Ammon's horn (tissue), 1 donor: ENCODE data around the gene ILKAP.

ENCODE experiments used
- DNase-seq: peaks from one replicate; pipeline ENCODE4 v3.0.0-alpha.2; 2016; ENCODE audit warnings: low spot score

ILKAP gene

DNA sequence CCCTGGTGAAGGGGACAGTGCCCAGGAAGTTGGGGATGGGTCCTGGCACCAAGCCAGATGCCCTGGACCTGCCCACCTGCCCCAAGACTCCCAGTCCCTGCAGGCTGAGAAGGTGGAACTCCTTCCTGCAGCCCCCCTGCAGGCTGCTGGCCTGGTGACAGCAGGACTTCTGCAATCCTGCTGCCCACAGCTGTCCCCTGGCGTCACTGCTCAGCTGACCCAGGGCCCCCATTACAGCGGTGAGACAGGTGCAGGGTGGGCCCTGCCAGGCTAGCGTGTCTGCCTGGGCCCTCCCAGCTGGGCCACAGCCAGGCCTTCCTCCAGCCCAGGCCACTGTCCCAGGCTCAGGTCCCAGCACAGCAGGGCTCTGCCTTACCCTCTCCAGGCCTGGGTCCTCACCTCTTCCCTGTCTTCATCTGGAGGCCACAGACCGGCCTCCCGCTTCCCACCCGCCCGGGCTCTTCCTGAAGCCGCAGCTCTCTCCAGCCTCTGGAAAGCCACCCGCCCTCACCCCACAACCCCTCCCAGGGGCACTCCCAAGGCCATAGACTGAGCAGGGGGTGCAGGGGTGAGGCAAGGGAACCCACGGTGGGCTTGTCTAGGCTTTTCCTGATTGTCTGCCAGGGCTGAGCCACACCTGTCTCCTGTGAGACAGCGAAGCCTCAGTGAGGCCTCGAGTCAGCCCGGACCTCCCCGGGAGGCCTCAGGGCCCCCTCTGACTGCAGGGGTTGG, 53.5 kb downstream of the ILKAP start:
- no peak for DNase-seq

DNA sequence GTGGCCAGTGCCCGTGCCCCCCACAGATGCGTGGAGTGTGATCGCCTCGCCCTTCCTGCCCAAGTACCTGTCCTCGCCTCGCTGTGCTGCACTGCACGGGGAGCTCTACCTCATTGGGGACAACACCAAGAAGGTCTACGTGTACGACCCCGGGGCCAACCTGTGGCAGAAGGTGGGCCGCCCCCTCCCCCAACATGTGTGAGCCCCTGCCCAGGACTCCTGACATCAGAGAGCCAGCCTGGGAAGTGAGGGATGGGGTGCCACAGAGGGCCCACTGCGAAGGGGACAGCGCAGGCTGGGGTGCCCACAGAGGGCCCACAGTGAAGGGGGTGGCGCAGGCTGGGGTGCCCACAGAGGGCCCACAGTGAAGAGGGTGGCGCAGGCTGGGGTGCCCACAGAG, 54.5 kb downstream of the ILKAP start:
- no peak for DNase-seq

DNA sequence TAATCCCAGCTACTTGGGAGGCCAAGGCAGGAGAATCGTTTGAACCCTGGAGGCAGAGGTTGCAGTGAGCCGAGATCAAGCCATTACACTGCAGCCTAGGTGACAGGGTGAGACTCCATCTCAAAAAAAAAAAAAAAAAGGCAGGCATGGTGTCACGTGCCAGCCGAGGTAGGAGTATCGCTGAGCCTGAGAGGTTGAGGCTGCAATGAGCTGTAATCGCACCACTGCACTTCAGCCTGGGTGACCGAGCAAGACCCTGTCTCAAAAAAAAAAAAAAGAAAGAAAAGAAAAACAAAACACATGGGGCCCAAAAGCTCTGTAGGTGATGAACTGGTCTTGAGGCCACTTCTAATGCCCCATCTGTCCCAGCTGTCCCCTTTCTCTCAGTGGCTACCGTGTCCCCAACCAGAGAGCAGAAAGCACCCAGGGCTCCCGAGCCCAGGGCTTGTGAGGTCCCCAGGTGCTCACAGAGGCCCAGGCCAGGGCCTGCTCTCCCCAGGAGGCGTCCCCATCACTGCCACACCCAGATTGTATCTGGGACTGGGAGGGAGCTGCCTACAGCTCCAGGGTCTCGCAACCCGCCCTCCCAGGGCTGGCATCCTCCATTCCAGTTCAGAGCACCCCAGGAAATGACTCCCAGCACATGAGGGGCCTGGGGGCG, 56.5 kb downstream of the ILKAP start:
- DNase-seq = no peak

GRCh38 chr2:238145851-238146250, 57.6 kb downstream of the ILKAP start:
- DNase-seq = no peak

- DNase-seq = no peak
Measured at GRCh38 chr2:238145046-238145445, 58.4 kb downstream of the ILKAP start.

DNA sequence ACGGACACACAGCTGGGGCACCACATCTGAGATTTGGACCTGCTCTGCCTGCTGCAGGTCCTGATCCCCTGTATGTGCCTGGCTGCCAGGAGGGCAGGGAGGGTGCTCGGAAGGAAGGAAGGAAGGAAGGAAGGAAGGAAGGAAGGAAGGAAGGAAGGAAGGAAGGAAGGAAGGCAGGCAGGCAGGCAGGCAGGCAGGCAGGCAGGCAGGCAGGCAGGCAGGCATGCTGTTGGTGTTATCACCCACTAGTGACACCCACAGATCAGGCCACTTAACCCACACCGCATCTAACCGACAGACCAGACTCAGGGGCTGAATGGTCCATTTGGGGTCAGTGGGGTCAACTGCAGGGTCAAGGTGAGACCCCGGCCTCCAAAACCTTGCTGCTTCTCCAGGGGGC, 59.2 kb downstream of the ILKAP start:
- DNase-seq = no peak

GRCh38 chr2:238143239-238143951, 60.1 kb downstream of the ILKAP start:
- no peak for DNase-seq

- DNase-seq = no peak
Measured at GRCh38 chr2:238142382-238143205, 60.9 kb downstream of the ILKAP start.

DNA sequence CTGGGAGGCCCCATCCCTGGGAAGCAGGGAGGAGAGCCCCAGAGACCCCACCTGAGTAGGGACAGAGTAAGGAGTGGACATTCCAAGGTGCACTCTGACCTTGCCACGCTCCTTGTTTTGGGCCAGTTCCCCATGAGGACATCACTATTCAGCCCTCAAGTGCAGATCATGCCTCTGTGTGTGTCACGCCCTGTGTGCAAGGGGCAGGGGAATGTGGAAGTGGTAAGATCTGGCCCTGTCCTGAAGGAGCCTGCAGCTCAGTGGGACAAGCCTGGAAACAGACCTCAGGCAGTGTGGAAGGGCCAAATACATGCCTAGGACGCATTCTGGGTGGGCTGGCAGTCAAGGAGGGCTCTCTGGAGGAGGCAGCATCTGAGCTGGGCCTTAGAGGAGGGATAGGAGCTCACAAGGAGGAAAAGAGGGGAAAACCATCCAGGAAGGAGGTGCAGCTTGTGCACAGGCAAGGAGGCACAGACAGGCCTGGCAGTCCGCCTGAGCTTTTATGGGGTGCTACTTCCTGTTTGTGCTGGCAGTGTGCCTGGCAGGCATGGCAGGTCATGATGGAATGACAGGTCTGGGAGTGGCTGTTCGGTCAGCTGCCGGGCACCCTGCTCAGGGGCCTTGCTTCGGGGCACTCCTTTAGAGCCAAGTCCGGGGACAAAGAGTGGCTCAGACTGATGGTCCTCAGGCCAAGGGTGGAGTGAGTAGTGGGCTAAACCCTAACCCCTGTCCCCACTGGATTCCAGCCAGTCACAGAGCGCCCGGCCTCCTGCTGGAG, 61.8 kb downstream of the ILKAP start:
- no peak for DNase-seq

DNA sequence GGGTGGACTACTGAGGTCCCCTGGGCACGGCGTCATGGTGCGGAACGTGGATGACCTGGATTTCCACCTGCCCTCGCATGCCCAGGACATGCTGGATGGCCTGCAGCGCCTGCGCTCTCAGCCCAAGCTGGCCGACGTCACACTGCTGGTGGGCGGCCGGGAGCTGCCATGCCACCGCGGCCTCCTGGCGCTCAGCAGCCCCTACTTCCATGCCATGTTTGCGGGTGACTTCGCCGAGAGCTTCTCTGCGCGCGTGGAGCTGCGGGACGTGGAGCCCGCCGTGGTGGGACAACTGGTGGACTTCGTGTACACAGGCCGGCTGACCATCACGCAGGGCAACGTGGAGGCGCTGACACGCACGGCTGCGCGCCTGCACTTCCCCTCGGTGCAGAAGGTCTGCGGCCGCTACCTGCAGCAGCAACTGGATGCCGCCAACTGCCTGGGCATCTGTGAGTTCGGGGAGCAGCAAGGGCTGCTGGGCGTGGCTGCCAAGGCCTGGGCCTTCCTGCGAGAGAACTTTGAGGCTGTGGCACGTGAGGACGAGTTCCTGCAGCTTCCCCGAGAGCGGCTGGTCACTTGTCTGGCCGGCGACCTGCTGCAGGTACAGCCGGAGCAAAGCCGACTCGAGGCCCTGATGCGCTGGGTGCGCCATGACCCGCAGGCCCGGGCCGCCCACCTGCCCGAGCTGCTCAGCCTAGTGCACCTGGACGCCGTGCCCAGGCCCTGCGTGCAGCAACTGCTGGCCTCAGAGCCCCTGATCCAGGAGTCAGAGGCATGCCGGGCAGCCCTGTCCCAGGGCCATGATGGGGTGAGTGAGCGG, 62.6 kb downstream of the ILKAP start:
- DNase-seq = no peak

DNA sequence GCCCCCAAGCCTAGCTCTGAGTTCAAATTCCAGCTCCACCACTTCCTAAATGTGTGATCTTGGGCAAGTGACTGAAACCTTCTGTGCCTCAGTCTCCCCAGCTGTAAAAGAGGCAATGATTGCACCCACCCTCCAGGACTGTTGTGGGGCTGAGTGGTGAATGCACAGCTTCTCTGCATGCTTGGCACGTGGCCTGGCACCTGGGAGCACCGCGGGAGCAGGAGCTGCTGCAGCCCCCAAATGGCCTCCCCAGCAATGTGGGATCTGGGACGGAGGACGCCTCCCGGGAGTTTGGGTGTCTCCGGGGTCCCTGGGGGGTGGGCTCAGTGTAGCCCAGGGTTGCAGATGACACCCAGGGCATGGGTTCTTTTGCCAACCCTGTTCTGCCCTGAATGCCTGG, 63.5 kb downstream of the ILKAP start:
- DNase-seq = no peak

GRCh38 chr2:238139196-238140039, 64.1 kb downstream of the ILKAP start:
- DNase-seq = no peak

DNA sequence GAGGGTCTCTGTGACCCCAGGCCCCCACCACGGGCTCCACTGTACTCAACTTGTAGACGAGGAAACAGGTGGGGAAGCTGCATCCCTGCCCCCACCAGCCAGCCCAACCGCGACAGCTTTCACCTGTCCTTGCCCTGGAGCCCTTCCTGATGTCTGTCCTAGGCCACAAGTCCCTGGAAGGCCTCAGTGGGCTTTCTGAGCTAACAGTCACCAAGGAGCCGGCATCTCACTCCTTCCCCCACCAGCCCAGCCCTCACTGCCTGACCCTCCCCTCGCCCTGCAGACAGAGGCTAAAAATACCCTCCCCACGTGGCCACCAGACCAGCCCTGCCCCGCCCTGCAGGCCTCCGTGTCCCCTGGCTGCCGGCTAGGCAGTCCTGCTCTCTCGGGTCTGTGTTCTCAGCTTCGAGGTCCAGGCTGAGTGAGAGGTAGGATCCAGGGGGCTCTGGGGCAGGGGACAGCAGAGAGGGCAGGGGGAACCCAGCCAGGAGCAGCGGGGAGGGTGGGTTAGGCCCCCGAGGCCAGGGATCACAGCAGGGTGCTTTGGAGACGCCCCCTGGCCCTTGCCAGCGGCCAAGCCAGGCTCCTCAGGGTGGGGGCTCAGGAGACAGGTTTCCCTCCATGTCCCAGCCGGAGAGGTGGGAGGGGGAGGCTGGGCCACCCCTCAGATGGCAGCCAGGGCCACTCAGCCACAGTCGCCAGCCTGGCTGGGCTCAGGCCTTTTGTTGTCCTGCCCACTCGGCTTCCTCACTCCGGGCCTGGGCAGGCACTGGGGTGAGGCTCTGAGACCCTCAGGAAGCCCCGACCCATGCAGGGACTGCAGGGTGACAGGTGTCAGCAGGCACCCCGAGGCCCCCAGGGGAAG, 64.9 kb downstream of the ILKAP start, which contains the start of gene KLHL30:
Gene KLHL30, plus strand, starts transcription at position 338 of the 865 bp plus-strand sequence. CDS start 2,087 bp downstream, outside the sequence.
- no peak for DNase-seq

- no peak for DNase-seq
Measured at GRCh38 chr2:238137885-238138284, 65.6 kb downstream of the ILKAP start.

GRCh38 chr2:238136820-238137537, 66.5 kb downstream of the ILKAP start:
- DNase-seq = no peak

DNA sequence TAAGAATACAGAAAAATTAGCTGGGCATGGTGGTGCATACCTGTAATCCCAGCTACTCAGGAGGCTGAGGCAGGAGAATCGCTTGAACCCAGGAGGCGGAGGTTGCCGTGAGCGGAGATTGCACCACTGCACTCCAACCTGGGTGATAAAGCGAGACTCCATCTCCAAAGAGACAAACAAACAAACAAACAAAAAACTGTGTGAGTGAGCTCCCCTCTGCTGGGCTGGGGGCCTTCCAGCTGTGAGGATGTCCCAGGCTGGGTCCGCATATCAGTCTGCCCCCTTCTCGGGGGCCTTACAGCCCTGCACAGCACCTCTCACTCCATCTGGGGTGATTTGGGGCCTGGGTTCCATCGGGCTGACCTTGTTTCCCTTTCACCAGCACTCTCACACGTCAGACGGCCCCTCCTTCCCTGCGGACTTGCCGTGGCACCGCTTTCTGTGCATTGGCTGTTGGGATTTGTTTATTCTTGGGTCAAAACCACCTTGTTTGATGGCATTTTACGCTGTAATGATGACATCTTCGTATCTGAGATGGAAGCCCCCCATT, 67.8 kb downstream of the ILKAP start:
- DNase-seq = no peak

- DNase-seq = no peak
Measured at GRCh38 chr2:238134393-238134785, 69.1 kb downstream of the ILKAP start.
